Activated T-cell treated with anti-CD3 and anti-CD28 coated beads for 48 hours (primary cell): Measurements from ENCODE around the gene NFYC.

Experiments
- DNase-seq: peaks from one replicate; pipeline ENCODE4 v3.0.0-alpha.2; 2020; ENCODE audit warnings: low read depth

NFYC gene

GRCh38 chr1:40783001-40783905 is 91.7 kb downstream of the NFYC start, which contains the start of gene KCNQ4:
KCNQ4 (plus strand) TSS chr1:40783787; CDS start chr1:40784094, 307 bp downstream.
- no peak for DNase-seq

- DNase-seq: no peak
These were observed 92.8 kb downstream of the NFYC start for GRCh38 chr1:40784141-40784770.

- no peak for DNase-seq
These were observed 93.3 kb downstream of the NFYC start for GRCh38 chr1:40784771-40785151.

GRCh38 chr1:40785446-40785845 is 93.9 kb downstream of the NFYC start:
- DNase-seq: no peak

DNA sequence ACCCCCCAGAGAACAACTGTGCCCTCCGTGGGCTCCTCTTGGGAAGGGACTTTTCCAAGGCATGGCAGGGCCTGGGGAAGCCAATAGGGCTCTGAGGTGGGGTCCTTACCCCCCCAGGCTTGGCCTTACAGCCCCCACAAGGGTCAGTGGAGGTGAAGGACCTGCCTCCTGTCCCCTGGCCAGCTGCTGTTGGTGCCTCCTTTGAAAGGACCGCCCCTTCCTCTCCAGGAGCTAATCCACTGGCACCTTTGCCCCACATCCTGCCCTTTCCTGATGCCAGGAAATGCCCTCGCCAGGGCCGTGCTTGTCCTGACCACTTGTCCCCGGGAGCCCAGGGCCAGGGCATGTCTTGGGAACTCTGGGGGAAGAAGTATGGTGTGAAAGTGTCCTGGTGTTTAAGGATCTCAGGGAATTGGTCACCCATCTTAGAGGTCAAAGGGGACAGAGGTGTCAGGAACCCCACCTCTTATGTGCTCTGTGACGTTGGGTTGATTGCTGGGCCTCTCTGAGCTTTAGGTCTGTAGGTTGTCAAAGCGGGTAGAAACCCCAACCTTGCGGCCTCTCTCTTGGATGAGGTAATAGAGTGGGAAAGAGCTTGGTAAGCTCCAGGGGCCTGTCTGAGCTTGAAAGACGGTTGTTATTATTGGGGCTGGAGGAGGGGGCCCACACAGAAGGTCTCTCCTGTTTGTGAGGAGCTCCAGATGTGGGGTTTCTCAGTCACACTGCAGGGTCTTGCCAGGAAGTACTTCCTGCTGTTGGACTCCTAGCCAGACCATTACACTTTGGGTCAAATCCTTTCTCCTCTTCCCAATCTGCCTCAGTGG is 94.9 kb downstream of the NFYC start:
- DNase-seq: no peak

DNA sequence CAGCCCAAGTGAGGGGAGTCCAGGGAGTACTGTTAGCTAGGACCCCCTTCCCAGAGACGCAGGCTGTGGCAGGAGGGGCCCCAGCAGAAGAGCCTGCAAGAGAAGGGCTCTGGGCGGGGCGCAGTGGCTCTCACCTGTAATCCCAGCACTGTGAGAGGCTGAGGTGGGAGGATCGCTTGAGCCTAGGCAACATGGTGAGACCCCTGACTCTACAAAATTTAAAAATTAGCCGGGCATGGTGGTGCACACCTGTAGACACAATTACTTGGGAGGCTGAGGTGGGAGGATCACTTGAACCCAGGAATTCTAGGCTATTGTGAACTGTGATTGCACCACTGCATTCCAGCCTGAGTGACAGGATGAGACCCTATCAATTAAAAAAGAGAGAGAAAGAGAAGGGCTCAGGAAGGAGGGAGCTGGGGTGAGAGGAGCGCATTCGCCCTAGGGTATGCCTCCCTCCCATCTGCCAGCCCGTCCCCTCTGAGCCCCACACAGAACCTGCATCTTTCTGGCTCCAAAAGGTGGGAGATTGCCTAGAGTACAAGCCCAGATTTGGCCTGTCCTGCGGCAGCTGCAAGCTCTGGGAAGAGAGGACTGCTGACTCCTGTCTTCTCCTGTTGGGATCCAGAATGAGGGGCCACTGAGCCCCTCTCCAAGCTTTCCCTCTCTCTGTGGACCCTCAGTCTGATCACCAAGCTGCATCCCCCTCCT is 95.6 kb downstream of the NFYC start:
- no peak for DNase-seq

GRCh38 chr1:40787737-40788560 is 96.4 kb downstream of the NFYC start:
- no peak for DNase-seq

DNA sequence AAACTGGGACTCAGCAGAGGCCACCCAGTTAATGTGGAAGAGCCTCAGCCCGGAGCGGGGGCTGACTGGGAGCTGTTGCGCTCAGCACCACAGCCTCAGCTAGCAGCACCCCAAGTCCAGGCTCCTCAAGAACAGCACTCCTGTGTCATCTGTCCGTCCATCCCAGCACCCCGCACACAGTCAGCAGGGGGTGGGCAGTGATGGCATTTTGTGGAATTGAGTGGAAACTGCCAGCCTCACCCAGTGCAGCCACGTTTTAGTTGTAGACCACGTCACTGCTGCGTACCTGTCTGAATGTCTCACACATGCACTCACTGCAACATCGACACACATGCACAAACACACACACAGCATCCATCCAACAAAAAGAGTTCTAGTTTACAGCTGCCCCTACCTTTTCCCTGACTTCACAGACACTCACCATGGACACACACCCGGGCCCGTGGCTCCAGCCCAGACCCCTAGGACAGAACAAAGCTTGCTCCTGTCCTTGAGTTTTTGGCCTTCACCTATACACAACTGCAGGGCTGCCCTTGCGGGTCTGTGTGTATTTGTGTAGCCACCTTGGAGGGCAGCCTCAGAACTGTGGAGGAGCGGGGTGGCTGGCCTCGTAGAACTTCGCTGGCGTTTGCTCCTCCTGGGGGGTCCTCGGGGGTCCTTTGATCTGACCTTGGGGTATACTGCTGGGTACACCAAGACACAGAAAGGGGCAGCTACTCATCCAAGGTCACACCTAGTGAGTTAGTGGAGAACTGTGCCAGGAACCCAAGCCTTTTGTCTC is 97.2 kb downstream of the NFYC start:
- DNase-seq: no peak

DNA sequence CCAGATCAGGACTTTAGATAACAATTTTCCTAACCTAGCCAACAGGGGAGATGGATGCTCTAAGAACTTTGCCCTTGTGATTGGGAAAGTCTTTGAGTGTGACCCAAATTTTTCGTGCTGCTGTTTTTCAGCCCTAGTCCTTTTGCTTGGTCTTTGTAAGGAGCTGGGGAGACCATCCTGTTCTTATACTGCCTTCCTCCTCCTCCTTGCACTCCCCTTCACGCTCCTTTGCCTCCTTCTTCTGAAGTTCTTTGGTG is 97.8 kb downstream of the NFYC start:
- no peak for DNase-seq

- no peak for DNase-seq
These were observed 98.3 kb downstream of the NFYC start for GRCh38 chr1:40789661-40790430.

- no peak for DNase-seq
These were observed 100.5 kb downstream of the NFYC start for GRCh38 chr1:40792036-40792435.

DNA sequence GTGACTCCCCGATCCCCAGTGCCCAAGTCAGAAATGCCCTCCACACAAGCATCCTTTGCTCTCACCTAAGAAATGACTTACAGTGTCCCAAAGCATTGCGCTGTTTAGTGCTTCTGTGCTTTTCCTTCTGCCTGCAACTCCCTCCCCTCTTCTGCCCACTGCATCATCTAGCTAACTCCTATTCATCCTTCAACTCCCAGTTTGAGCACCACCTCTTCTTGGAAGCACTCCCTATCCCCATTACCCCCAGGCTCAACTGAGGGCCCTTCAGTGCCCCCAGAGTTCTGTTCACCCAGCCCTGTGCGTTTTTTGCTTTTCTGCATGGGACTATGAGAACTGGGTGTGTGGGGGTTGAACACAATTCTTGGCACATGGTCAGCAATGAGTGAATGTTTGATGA is 102.1 kb downstream of the NFYC start:
- no peak for DNase-seq

DNA sequence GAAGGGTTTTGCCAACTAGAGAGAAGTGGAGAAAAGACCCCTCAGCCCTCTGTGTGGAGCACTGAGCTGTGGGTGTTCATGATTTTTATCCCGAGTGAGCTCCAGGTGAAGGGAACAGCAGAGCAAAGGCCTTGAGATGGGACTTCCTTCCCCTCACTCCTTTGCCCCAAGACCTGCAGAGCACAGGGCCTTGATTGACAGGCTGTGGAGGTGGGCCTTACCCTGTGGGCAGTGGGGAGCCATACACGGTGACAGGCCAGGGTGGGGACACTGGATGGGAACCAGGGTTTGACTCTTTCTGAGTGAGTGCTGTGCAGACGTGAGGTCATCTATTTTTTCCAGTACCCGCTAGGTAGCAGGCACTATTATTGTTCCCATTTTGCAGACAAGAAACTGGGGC is 102.5 kb downstream of the NFYC start:
- no peak for DNase-seq

DNA sequence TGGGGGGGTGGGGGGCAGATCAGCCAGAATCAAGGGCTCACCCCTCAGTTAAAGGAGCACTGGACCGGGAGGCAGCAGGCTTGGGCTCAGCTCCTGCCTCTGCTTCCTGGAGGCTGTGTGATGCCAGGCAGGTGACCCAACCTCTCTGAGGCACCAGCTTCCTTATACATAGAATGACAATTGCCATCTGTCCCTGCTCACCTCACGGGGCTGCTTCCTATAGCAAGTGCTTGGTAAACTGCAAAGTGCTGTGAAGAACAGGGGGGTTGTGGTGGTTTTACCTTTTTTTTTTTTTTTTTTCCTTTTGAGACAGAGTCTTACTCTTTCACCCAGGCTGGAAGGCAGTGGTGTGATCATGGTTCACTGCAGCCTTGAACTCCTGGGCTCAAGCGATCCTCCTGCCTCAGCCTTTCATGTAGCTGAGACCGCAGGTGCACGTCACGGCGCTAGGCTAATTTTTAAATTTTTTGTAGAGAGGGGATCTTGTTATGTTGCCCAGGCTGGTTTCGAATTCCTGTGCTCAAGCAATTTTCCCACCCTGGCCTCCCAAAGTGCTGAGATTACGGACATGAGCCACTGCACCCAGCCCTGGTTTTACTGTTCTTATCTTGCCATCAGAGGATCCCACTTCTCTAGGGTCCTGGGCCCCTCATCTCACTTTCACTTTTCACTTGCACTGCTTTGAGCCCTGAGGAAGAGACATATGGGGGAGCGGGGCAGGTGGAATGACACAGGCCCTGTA is 103.6 kb downstream of the NFYC start:
- no peak for DNase-seq

DNA sequence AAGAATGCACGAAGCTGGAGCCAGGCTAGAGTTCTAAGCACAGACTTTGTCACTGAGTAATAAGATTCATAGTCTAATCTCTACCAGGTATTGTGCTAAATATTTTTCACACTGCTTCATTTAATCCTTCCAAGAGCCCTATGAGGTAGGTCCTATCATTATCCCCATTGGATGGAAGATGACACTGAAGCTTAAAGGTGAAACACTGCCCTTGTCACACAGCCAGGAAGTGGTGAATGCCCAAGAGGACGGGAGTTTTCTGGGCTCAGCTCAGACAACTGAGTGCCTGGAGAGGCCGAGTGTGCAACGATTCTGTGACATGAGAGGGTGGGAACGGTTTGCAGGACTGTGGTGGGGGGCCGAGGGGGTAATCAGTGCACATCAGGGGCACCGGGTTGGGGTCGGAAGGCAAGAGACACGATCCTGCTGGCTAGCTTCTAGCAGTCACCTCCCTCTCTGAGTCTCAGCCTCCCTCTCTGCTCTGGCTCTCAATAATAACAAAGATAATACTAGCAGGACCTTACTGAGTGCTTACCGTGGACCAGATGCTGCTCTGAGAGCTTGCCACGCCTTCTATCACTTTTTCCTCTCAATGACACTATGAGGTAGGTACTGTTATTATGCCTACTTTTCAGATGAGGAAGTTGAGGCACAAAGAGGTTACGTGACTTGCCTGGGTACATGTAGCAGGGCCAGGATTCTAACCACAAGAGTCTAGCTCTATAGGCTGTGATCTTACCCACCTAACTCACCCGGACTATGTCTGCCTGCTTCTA is 104.5 kb downstream of the NFYC start:
- DNase-seq: no peak

DNA sequence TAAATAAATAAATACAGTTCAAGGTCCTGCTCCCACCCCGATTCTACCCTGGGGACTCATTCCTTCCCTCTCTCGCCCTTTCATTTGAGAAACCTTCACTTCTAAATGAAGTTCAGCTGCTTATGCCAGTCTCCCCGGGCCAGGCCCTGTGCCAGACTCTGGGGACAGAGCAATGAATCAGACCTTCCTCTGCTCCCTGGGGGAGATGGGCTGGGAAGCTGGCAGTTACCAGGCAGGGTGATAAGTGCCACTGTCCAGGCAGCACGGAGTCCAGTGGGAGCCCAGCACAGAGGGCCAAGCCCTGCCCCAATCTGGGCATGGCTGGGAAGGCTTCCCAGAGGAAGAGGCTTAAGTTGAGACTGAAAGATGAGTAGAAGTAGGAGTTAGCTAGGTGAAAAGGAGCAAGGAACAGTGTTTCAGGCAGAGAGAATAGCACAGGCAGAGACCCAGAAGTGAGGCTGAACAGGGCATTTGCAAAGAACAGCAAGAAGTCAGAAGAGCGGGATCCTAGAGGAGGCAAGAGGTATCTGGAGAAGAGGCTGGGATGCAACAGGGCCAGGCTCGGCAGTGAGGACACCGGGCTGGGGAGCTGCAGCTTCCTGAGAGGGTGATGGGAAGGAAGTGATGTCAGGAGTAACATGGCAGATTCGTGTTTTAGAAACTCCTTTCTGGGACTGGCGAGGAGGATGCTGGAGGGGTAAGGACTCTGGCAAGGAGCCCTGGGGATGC is 105.6 kb downstream of the NFYC start:
- no peak for DNase-seq

GRCh38 chr1:40797668-40798010 is 106.1 kb downstream of the NFYC start:
- no peak for DNase-seq
